GM12878 (cell line): Measurements from ENCODE around the gene SUCO. TPM values are rescaled to one million over a fixed set of nuclear protein-coding genes. Genes with fewer than 3 reads are reported as not detected.

Experiments
- ATAC-seq: fragments of 200-7000 bp; cut with Tn5 transposase; 3 replicates; pipeline ENCODE4 v1.9.1; 2020; ENCODE audit warnings: mild to moderate bottlenecking, moderate library complexity
- BruUV-seq: library from RNA; stranded (reverse); fragments of 400-500 nt; replicated peaks from 2 replicates; lab custom pipeline; 2021; lab: Mats Ljungman, UMichigan
- CTCF ChIA-PET: fragments of 300-600 bp; sonication (Branson Sonifier 250); formaldehyde crosslinking; extraction: SDS; loops from one replicate; lab custom pipeline; 2021; ENCODE audit warnings: inconsistent platforms; lab: Yijun Ruan, JAX
- POLR2A ChIA-PET: fragments of 350-600 bp; formaldehyde crosslinking; extraction: SDS; loops from one replicate; lab custom pipeline; 2021; ENCODE audit warnings: inconsistent platforms; lab: Charles Lee
- RAD21 ChIA-PET: fragments of 300-600 bp; sonication (Branson Sonifier 250); formaldehyde crosslinking; loops from one replicate; lab custom pipeline; 2023; ENCODE audit warnings: antibody characterized with exemption; ENCODE audit not compliant: unreplicated experiment; lab: Charles Lee
- SMC1A ChIA-PET: fragments of 300-600 bp; sonication (Branson Sonifier 250); formaldehyde crosslinking; loops from one replicate; lab custom pipeline; 2023; ENCODE audit not compliant: unreplicated experiment, uncharacterized antibody; lab: Charles Lee
- DNase-seq: peaks from one replicate; pipeline ENCODE4 v3.0.0-alpha.2; 2011; ENCODE audit warnings: low read depth, low spot score
- FAIRE-seq: peaks from 3 replicates; lab custom pipeline; 2011; peaks lifted over from hg19 to GRCh38; lab: Jason Lieb, UNC
- H2AFZ ChIP-seq: 2 replicates; pipeline ENCODE4 v1.6.0; 2011; ENCODE audit warnings: low read depth, low read length, control low read depth; ENCODE audit not compliant: control insufficient read depth
- H3K27ac ChIP-seq: 2 replicates; pipeline ENCODE4 v1.5.1; 2011; ENCODE audit warnings: control low read depth; ENCODE audit not compliant: control insufficient read depth, insufficient read depth
- H3K27me3 ChIP-seq, 2 experiments: replicated peaks in 1 of 2; 2 replicates each; pipeline versions ENCODE4 v1.6.0 to v1.6.1; 2011; ENCODE audit warnings: low read length in 1 of 2; ENCODE audit not compliant: control insufficient read depth in 2 of 2, insufficient read depth in 2 of 2
- H3K36me3 ChIP-seq, 2 experiments: 2 replicates each; pipeline ENCODE4 v1.5.1; 2011; ENCODE audit warnings: low read length in 1 of 2; ENCODE audit not compliant: control insufficient read depth in 2 of 2, insufficient read depth in 2 of 2
- H3K4me1 ChIP-seq: 2 replicates; pipeline ENCODE4 v1.6.1; 2011; ENCODE audit warnings: mild to moderate bottlenecking, low read length, moderate library complexity, mixed read lengths; ENCODE audit not compliant: control insufficient read depth, insufficient read depth
- H3K4me2 ChIP-seq: 2 replicates; pipeline ENCODE4 v1.6.0; 2011; ENCODE audit warnings: control low read depth; ENCODE audit not compliant: control insufficient read depth, insufficient read depth
- H3K4me3 ChIP-seq: fragments of 200-600 bp; sonication (generic); 2 replicates; pipeline ENCODE4 v1.5.1; 2016
- H3K79me2 ChIP-seq: 2 replicates; pipeline ENCODE4 v1.6.0; 2011; ENCODE audit warnings: low read length; ENCODE audit not compliant: control insufficient read depth, insufficient read depth
- H3K9ac ChIP-seq: 2 replicates; pipeline ENCODE4 v1.8.0; 2011; ENCODE audit warnings: low read length, control low read depth, mixed read lengths; ENCODE audit not compliant: control insufficient read depth, insufficient read depth
- H3K9me3 ChIP-seq: replicated peaks from 3 replicates; pipeline ENCODE4 v1.5.1; 2011; ENCODE audit warnings: mild to moderate bottlenecking, low read length; ENCODE audit not compliant: control insufficient read depth, insufficient read depth
- H4K20me1 ChIP-seq: 2 replicates; pipeline ENCODE4 v1.6.0; 2011; ENCODE audit not compliant: control insufficient read depth, insufficient read depth
- CREB1 ChIP-seq: IDR thresholded peaks from 2 replicates; pipeline ENCODE4 v1.6.1; 2012; ENCODE audit warnings: low read depth, mild to moderate bottlenecking, inconsistent platforms
- IRF4 ChIP-seq: IDR thresholded peaks from 2 replicates; pipeline ENCODE4 v1.6.1; 2011; ENCODE audit warnings: low read depth, low read length
- NR2F1 ChIP-seq: fragments of 450-650 bp; conservative IDR thresholded peaks from 2 replicates; pipeline ENCODE4 v1.6.1; 2017; ENCODE audit warnings: mild to moderate bottlenecking
- POLR2A ChIP-seq: IDR thresholded peaks from 2 replicates; pipeline ENCODE4 v1.6.1; 2011; ENCODE audit warnings: low read depth, mild to moderate bottlenecking, low read length
- SP1 ChIP-seq: IDR thresholded peaks from one replicate; pipeline ENCODE4 v1.6.1; 2011; ENCODE audit warnings: low read depth, low read length
- ZNF207 ChIP-seq: fragments of 450-650 bp; IDR thresholded peaks from 2 replicates; pipeline ENCODE4 v1.6.1; 2014; ENCODE audit warnings: antibody characterized with exemption, mild to moderate bottlenecking, borderline replicate concordance
- ZNF384 ChIP-seq: IDR thresholded peaks from 2 replicates; pipeline ENCODE4 v1.6.1; 2012; ENCODE audit warnings: low read depth, mild to moderate bottlenecking, low read length, improper control_type of control experiment, borderline replicate concordance
- ZSCAN29 ChIP-seq: fragments of 450-650 bp; IDR thresholded peaks from 2 replicates; pipeline ENCODE4 v1.6.1; 2017; ENCODE audit warnings: mild to moderate bottlenecking, moderate library complexity
- ZZZ3 ChIP-seq: IDR thresholded peaks from 2 replicates; pipeline ENCODE4 v1.6.1; 2011; ENCODE audit warnings: low read depth; ENCODE audit not compliant: control insufficient read depth, insufficient read length
- WGBS: methylation state at CpG from one replicate; pipeline ENCODE4 v1.1.6; 2016; ENCODE audit warnings: low lambda C conversion rate; ENCODE audit not compliant: insufficient replicate concordance, insufficient coverage; ENCODE audit errors: missing lambda C conversion rate; 5-methylcytosine and 5-hydroxymethylcytosine counted together
- in situ Hi-C: fragments of 300-500 bp; cut with MboI; formaldehyde crosslinking; loops from 9 replicates; pipeline ENCODE4 v1.14.3; 2018; ENCODE audit warnings: mixed read lengths
- intact Hi-C: fragments of 100-400 bp; cut with micrococcal nuclease; formaldehyde crosslinking; loops from one replicate; pipeline ENCODE4 v1.14.2; 2022; ENCODE audit not compliant: unreplicated experiment
- polyA plus RNA-seq, 11 experiments: library from polyadenylated mRNA; depleted of rRNA in 4 of 11; unstranded in 6 of 11; stranded (reverse) in 5 of 11; fragments of >200 nt; fragmentation: Nextera tagmentation in 4 of 11; fragmentation: Illumina TruSeq in 1 of 11; extraction: Ambion mirVana in 4 of 11; extraction: Trizol in 1 of 11; gene quantifications; 1 replicate in 1 of 11; 2 replicates in 10 of 11; pipeline versions ENCODE4 v1.2.1 to v1.2.3, GENCODE V29; 2011 to 2016; ENCODE audit warnings: inconsistent platforms in 2 of 11, missing spikeins in 2 of 11, low read depth in 1 of 11
- total RNA-seq, 4 experiments: library from RNA; depleted of rRNA in 3 of 4; stranded (reverse); fragments of >200 nt in 3 of 4; fragmentation: Illumina TruSeq in 1 of 4; extraction: Trizol in 1 of 4; gene quantifications; 2 replicates each; pipeline versions ENCODE4 v1.2.1 to v1.2.3, GENCODE V29; 2013 to 2021
- TF ChIP-seq, protein P1 (sequence below): IDR thresholded peaks from 2 replicates; pipeline ENCODE4 v1.6.1; 2012; ENCODE audit warnings: low read depth, low read length, improper control_type of control experiment
- TF ChIP-seq, protein P2 (sequence below): fragments of 450-650 bp; IDR thresholded peaks from 2 replicates; pipeline ENCODE4 v1.6.1; 2016; ENCODE audit warnings: mild to moderate bottlenecking, moderate library complexity, borderline replicate concordance
- TF ChIP-seq, protein P3 (sequence below): IDR thresholded peaks from 2 replicates; pipeline ENCODE4 v1.6.1; 2011; ENCODE audit warnings: mild to moderate bottlenecking, low read depth, low read length, moderate library complexity; ENCODE audit not compliant: insufficient replicate concordance

SUCO gene
- total and polyA plus RNA-seq, 10 of the 15 experiments (the other 5 are each of a cell fraction or from before 2014, with no cell fraction given): 1.7 to 15.3 (median 8.4) TPM

DNA sequence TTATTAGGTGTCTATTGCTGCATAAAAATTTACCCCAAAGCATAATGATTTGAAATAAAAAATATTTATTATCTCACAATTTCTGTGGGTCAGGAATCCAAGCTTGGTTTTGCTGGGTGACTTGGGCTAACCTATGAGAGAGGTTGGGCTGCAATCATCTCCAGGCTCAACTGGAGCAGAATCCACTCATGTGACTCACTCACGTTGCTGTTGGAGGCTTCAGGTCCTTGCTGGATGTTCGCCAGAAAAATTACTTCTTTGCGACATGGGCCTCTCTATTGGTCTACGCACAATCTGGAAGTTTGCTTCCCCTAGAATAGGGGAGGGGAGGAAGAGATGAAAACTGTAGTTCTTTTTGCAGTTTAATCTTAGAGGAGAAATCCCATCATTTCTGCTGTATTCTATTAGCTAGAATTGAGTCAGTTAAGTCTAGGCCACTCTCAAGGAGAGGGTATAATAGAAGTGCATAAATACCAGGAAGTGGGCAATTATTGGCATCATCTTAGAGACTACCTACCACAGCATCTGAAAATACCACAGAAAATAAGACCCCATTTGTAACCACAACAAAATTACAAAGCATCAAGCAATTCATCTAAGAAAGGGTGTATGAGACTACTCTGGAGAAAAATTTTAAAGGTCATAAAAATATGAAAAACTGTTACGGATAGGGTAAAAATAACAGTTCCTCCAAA, 120.2 kb downstream of the SUCO start:
- H3K4me2 ChIP-seq: no peak overlapping the region
- ATAC-seq (no peak), FAIRE-seq (no peak), DNase-seq (no peak)
- in situ Hi-C loops (no loop called here), intact Hi-C loops (no loop called here)
- H2AFZ ChIP-seq: no peak overlapping the region
- no peaks in the 10 kb centered on the region for H3K36me3 ChIP-seq
- H3K4me1 ChIP-seq: no peaks in the 10 kb centered on the region
- no peaks in the 10 kb centered on the region for H3K9me3 ChIP-seq
- ChIA-PET CTCF (interaction anchor here (1.6 kb wide), 1 partner anchor 17 kb away, joined by 5 read pairs; no protein-coding TSS in a partner anchor), RAD21 (no interaction called here), POLR2A (no interaction called here), SMC1A (no interaction called here)
- no peak overlapping the region for H3K4me3 ChIP-seq
- 61% methylated on average over 5 of the region's 5 CpGs for WGBS
- peaks cover 0 to 4% of the 10 kb centered on the region in 2 experiments; a peak in 3 of 4 replicates for H3K27me3 ChIP-seq
- no peak overlapping the region for H3K27ac ChIP-seq
- H3K9ac ChIP-seq: no peak overlapping the region
- BruUV-seq: no TSS peak
- TF ChIP-seq SP1: no peak
- TF ChIP-seq, protein P1, sequence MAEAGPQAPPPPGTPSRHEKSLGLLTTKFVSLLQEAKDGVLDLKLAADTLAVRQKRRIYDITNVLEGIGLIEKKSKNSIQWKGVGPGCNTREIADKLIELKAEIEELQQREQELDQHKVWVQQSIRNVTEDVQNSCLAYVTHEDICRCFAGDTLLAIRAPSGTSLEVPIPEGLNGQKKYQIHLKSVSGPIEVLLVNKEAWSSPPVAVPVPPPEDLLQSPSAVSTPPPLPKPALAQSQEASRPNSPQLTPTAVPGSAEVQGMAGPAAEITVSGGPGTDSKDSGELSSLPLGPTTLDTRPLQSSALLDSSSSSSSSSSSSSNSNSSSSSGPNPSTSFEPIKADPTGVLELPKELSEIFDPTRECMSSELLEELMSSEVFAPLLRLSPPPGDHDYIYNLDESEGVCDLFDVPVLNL: no peak
- TF ChIP-seq IRF4: no peak
- no peak for TF ChIP-seq ZNF384
- TF ChIP-seq, protein P2, sequence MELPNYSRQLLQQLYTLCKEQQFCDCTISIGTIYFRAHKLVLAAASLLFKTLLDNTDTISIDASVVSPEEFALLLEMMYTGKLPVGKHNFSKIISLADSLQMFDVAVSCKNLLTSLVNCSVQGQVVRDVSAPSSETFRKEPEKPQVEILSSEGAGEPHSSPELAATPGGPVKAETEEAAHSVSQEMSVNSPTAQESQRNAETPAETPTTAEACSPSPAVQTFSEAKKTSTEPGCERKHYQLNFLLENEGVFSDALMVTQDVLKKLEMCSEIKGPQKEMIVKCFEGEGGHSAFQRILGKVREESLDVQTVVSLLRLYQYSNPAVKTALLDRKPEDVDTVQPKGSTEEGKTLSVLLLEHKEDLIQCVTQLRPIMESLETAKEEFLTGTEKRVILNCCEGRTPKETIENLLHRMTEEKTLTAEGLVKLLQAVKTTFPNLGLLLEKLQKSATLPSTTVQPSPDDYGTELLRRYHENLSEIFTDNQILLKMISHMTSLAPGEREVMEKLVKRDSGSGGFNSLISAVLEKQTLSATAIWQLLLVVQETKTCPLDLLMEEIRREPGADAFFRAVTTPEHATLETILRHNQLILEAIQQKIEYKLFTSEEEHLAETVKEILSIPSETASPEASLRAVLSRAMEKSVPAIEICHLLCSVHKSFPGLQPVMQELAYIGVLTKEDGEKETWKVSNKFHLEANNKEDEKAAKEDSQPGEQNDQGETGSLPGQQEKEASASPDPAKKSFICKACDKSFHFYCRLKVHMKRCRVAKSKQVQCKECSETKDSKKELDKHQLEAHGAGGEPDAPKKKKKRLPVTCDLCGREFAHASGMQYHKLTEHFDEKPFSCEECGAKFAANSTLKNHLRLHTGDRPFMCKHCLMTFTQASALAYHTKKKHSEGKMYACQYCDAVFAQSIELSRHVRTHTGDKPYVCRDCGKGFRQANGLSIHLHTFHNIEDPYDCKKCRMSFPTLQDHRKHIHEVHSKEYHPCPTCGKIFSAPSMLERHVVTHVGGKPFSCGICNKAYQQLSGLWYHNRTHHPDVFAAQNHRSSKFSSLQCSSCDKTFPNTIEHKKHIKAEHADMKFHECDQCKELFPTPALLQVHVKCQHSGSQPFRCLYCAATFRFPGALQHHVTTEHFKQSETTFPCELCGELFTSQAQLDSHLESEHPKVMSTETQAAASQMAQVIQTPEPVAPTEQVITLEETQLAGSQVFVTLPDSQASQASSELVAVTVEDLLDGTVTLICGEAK: no peak
- TF ChIP-seq ZZZ3: no peak
- no peak for TF ChIP-seq ZNF207
- TF ChIP-seq, protein P3, sequence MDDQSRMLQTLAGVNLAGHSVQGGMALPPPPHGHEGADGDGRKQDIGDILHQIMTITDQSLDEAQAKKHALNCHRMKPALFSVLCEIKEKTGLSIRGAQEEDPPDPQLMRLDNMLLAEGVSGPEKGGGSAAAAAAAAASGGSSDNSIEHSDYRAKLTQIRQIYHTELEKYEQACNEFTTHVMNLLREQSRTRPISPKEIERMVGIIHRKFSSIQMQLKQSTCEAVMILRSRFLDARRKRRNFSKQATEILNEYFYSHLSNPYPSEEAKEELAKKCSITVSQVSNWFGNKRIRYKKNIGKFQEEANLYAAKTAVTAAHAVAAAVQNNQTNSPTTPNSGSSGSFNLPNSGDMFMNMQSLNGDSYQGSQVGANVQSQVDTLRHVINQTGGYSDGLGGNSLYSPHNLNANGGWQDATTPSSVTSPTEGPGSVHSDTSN: no peak
- TF ChIP-seq ZSCAN29: no peak
- TF ChIP-seq NR2F1: no peak
- TF ChIP-seq CREB1: no peak
- TF ChIP-seq POLR2A: no peak
- no peaks in the 10 kb centered on the region for H4K20me1 ChIP-seq
- H3K79me2 ChIP-seq: no peaks in the 10 kb centered on the region
